ENCODE results near the gene MYORG.

DNA sequence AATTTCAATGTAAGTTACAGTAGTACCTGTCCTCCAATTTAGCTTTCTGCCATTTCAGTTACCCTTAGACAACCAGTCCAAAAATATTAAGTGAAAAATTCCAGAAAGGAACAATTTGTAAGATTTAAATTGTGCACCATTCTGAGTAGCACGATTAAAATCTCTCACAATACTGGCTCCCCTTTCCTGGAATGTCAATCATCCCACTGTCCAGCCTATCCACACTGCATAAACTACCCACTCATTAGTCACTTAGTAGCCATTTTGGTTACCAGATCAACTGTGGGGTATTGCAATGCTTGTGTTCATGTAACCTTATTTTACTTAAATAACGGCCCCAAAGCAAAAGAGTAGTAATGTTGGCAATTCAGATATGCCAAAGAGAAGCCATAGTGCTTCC, 59.3 kb downstream of the MYORG start:
- TF ChIP-seq CTCF (conservative IDR thresholded peaks at IDR 0.05) (no peak), EZH2 (IDR thresholded peaks at IDR 0.05; ENCODE audit: low read depth) (no peak)

All from PC-9 (cell line).